Effector CD8-positive, alpha-beta T cell (primary cell): ENCODE measurements around the gene LRP8.

ENCODE experiments used
- DNase-seq: peaks from one replicate; lab custom pipeline; 2025; lab: John Stamatoyannopoulos, UW

Gene LRP8

GRCh38 chr1:53340660-53341520, 13.0 kb upstream of the LRP8 start:
- no peak for DNase-seq

DNA sequence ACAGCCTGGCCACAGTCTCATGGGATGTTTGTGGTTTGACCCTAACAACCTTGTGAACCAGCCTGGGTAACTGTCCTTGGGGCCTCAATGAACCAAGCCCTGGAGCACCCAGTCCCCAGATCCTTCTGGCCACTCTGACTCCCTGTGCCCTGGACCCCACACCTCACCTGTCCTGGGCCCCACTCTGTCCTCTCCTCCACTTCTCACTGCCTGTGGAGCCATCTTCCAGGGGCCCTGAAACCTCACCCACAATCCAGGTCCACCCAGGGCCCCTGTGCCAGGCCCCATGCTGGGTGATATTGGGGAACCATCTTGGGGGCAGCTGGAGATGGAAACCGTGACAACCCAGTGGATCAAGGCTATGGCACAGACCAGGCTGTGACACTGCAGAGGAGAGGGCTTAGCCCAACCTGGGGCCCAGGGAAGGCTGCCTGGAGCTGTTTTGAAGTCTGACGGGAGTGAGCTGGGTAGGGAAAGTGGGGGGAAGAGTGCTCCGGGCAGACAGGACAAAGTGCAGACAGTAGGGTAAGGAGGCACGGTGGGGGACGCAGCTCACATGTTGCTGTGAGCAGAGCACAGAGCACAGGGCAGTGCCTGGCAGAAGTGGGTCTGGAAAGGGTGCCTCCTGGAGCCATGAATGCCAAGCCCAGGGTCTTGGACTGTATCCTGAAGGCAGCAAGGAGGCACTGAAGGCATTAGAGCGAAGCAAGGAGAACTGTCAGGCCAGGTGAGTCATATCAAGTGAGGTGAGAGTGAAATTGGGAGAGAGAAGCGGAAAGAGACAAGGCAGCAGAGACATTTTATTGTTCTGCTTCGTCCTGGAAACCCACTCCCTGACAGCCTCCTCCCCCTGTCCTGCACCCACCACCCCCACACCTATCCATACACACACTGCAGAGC, 12.1 kb upstream of the LRP8 start:
- no peak for DNase-seq

DNA sequence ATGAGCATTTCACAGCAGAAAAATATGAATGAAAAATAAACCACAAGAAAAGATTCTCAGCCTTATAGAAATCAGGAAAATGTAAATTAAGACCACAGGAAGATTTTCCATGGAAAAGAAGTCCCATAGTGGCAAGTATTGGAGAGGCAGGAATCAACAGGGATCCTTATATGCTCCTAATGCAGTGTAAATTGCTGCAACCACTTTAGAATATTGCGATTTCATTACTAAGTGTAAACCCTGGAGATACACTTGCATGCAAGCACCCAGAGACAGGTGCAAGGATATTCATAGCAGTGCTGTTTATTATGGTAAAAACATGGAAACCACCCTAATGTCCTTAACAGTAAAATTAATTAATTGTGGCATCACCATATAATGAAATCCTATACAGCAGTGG, 10.6 kb upstream of the LRP8 start:
- DNase-seq = no peak

GRCh38 chr1:53337499-53337898, 9.6 kb upstream of the LRP8 start:
- DNase-seq = no peak

DNA sequence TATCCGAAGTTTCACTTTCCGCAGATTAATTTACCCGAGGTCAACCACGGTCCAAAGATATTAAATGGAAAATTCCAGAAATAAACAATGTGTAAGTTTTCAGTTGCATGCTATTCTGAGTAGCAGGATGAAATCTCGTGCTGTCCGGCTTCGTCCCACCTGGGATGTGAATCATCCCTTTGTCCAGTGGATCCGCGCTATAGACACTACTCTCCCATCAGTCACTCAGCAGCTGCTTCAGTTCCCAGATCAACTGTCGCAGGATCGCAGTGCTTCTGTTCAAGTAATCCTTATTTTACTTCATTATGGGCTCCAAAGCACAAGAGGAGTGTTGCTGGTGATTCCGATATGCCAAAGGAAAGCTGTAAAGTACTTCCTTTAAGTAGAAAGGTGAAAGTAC, 8.3 kb upstream of the LRP8 start:
- no peak for DNase-seq

DNA sequence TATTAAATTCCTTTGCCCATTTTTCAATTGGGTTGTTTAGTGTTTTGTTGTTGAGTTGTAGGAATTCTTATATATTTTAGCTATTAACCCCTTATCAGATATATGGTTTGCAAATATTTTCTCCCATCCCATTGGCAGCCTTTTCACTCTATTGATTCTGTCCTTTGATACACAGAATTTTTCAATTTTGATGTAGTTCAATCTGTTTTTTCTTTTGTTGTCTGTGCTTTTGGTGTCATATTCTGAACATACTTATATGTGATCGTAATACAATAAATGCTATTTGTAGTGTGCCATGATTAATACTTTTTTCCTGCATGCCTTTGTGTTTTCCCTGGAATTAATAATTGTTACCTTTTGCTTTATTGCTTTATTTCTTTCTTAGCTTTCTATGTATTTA, 7.8 kb upstream of the LRP8 start:
- no peak for DNase-seq

- DNase-seq = no peak
These were observed 6.9 kb upstream of the LRP8 start for GRCh38 chr1:53334781-53335180.

DNA sequence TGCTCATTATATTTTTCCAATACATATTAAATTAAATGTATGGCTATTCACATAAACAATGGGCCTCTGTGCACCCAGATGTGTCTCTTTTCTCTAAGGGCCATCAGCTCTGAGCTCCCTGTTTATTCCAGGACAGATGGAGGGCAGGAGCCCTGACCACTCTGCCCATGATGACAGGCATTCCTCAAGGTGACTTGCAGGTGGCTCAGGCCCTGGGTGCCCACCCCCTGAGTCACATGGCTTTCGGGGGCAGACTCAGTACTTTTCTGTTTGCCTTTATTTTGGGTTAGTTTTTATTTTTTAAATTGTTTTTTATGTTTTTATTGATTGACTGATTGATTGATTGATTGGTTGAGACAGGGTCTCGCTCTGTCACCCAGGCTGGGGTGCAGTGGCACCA, 6.4 kb upstream of the LRP8 start:
- no peak for DNase-seq

- no peak for DNase-seq
These were observed 5.0 kb upstream of the LRP8 start for GRCh38 chr1:53332833-53333232.

- DNase-seq = no peak
These were observed 4.3 kb upstream of the LRP8 start for GRCh38 chr1:53332186-53332564.

DNA sequence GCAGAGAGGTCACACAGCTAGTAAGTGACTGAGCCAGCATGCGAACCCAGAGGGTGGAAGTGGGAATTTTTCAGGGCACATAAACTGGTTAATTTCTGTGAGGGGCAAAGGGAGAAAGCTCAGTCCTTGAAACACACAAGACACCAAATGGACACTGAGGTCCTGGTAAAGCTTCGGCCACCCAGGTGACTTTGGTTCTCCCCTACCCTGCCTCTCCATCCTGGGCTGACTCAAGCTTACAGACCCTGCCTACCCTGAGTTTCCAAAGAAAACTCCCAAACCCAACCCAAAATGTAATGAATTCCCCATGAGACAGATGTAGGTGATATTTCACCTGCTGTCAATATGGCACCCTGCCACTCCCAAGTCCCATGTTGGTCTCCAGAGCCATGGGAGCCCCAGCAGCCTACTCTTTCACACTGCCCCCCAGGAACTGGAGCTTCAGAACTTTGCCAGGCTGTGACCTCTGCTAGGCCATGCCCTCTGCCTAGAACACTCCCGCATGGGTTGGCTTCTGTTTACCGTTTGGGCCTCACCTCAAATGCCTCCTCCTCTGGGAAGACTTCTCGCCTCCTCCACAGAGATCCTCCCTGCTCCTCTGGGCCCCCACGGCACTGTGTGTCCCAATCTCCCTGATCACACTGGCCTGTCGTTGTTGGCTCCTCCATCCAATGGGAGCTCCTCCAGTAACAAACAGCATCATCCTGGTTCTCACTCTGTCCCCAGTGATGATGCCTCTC, 3.7 kb upstream of the LRP8 start:
- DNase-seq = no peak

- no peak for DNase-seq
These were observed 2.9 kb upstream of the LRP8 start for GRCh38 chr1:53330819-53331218.

- DNase-seq = no peak
These were observed 950 bp upstream of the LRP8 start for GRCh38 chr1:53328541-53329499.

- peak; percentile 35 for DNase-seq
These were observed 522 bp downstream of the LRP8 start for GRCh38 chr1:53327182-53327913.

GRCh38 chr1:53326598-53327181, 1.2 kb downstream of the LRP8 start:
- no peak for DNase-seq

DNA sequence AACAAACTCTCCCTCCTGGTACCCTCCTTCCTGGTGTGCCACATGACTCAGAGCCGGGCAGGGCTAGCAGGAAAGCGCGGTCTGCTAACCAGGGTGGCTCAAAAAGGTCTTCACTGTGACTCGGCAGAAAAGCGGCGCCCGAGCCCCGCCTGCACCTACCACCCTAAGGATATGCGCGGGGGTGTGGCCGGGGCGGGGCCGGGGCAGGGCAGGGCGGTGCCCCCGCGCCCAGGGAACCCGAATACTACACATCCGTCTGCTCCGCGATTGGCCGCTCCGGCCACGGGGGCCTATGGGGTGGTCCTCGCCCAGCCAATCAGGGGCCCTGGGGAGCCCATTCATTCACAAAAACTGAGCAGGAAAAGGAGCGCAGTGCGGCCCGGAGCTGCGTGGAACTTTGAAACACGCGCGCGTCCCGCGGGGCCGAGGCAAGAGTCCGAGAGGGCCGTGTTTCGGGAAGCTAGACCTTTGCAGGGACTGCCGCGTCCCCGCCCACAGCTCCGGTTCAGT, 1.7 kb downstream of the LRP8 start:
- DNase-seq = peak; percentile 89

- no peak for DNase-seq
These were observed 2.4 kb downstream of the LRP8 start for GRCh38 chr1:53325326-53326087.

DNA sequence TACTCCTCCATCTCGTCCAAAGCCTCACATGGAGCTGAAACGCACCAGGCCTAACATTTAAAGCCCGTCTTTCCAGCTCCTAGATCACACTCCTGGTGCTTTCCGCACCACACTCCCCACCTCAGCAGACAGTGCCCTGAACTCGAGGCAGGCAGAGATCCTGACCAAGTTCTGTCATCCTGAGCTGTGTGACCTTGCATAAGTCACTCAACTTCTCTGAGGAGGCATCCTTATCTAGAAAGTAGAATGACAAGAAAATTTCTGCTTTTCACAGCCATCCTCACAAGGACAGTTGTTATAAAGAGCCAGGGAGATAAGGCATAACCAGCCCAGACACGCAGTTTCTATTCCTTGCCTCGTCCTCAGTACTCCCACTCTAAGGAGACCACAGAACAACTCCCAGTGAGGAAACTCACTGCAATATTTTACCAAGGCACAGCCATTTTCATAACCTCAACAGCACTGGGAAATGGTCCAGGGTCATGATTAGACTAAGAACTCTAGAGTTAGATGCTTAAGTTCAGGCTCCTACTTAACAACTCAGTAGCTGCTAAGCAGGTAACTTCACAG, 3.1 kb downstream of the LRP8 start:
- DNase-seq = no peak

GRCh38 chr1:53324321-53324720, 3.5 kb downstream of the LRP8 start:
- no peak for DNase-seq
